ENCODE data around the gene ZFYVE26.

Gene ZFYVE26

GRCh38 chr14:67806246-67806645, 10.1 kb downstream of the ZFYVE26 start:
- no peak for TF ChIP-seq CTCF (IDR thresholded peaks at IDR 0.05; ENCODE audit: low read depth, low read length)
- no peak for DNase-seq (ENCODE audit: extremely low read depth, low read depth)

DNA sequence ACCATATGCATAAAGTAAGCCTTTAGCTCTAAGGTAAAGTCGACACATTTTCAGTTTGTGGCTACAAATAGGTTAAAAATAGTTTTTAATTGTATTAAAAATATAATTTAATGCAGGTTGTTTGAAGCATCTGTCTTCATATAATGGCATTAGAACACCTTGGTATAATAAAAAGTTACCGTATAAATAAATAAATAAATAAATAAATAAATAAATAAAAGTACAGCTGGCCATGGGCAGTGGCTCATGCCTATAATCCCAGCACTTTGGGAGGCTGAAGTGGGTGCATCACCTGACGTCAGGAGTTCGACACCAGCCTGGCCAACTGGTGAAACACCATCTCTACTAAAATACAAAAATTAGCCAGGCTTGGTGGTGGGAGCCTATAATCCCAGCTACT, 15.6 kb downstream of the ZFYVE26 start:
- no peak for TF ChIP-seq CTCF (IDR thresholded peaks at IDR 0.05; ENCODE audit: low read depth, low read length)
- DNase-seq (ENCODE audit: extremely low read depth, low read depth): no peak

DNA sequence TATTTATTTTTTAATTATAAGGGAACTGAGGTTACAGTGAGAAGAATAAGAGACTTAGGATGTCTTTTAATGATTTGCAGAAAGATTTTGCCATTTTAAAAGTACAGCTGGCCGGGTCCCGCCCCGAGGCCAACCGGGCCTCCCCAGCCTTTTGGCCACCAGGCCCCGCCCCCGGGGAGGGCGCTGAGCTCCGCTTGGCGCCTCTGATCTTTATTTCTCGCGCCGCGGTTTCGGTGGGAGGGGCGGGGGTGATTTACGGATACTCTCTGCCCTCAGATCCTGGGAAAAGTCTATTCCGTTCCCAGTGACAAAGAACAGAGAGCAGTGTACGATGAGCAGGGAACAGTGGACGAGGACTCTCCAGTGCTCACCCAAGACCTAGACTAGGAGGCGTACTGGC, 17.7 kb downstream of the ZFYVE26 start:
- no peak for TF ChIP-seq CTCF (IDR thresholded peaks at IDR 0.05; ENCODE audit: low read depth, low read length)
- DNase-seq (ENCODE audit: extremely low read depth, low read depth): no peak

DNA sequence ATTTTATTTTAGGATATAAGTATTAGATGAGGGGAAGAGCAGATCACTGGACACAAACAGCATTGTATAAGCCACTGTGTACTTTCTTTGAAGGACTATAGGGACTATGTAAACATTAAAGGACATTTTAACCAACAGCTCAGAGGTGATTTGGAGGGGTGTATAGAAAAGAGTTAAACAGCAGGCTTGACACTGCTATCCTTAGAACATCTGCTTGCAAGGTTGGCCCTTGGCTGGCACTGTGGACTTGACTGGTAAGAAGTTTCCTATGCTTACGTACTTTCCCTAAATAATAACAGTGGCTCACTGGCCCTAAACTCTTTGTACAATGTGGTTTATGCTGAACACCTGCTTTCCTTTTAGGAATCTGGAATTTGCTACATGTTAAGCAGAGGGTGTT, 28.7 kb downstream of the ZFYVE26 start:
- no peak for TF ChIP-seq CTCF (IDR thresholded peaks at IDR 0.05; ENCODE audit: low read depth, low read length)
- no peak for DNase-seq (ENCODE audit: extremely low read depth, low read depth)

DNA sequence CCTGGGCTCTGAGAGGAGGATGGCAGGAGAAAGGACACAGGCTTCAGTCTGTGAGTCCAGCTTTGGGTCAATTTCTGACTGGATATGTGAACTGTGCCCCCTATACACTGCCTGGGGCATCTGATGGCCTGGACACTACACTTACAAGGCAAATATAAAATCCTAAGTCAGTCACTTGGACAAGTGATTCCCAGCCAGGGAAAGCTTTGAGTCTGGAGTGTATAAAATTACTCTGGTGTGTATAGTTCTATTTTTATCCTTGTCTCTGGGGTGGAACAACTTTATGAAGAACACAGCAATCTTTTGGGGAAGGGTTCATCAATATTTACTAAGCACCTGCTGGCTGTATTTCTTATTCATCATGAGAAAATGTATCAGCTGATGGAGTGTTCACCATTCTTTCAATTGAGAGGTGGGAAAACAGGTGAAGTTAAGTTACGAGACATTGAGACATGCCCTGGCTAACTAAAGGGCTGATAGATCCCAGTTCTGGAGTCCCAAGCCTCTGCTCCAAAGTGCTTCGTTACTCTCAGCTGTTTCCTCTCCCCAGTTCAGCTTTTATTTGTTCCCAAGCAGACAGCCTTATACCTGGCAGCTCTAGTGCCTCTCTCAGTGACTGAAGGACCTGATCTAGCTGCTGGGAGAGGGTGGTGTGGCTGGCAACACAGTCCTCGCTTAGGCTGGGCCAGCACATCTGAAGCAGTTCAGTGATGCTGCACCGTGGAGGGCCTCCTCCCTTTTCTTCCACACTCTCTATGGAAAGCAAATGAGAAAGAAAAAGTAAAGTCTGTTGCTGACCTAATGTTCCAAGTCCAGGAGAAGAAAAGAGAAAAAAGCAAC, 30.9 kb downstream of the ZFYVE26 start:
- DNase-seq (ENCODE audit: extremely low read depth, low read depth): no peak

DNA sequence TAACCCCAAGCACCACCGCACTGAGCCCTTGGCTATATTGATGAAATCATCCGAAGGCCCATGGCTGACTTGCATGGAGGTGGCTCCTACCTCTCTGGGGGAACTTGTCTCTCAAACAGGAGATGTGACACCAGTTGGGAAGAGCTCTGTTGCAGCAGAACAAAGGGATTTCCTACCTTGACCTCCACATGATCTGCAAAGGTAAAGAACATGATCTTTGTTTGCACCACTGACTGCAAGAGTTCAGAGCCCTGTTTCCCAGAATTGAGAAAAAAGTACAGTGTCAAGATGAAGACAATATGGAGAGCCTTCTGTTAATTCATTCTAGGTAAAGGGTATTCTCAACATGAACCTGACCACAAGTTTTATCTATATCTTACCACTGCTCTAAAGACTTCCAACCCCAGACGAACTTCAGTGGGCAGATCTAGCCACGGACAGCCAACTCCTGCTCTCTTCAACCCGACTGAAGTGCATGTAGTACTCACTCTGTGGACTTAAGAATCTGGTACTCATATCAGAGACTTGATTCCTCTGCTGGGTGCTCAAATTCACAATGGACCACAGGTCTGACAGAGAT, 32.1 kb downstream of the ZFYVE26 start:
- no peak for DNase-seq (ENCODE audit: extremely low read depth, low read depth)

More for the DNA sequence above, 30.9 kb downstream of the ZFYVE26 start:
- TF ChIP-seq CTCF (IDR thresholded peaks at IDR 0.05; ENCODE audit: low read depth, low read length): no peak

More for the DNA sequence above, 32.1 kb downstream of the ZFYVE26 start:
- TF ChIP-seq CTCF (IDR thresholded peaks at IDR 0.05; ENCODE audit: low read depth, low read length): no peak
